ENCODE data around the gene QPCTL. TPM values are rescaled to one million over a fixed set of nuclear protein-coding genes. Genes with fewer than 3 reads are reported as not detected.
A peak's percentile ranks its signal among the peaks of the same experiment; 100 is the strongest.
"Not testable (repeated sequence)": the region's sequence is repeated elsewhere in the genome, so short reads cannot be mapped to it uniquely, and the experiment has no call there.

Gene QPCTL
- total and polyA plus RNA-seq, 2 donors = 2.4 to 7.0 TPM

- no peak overlapping the region for H3K27ac ChIP-seq (ENCODE audit: low read depth)
- WGBS = 93% methylated on average over 1 of the region's 1 CpG
- H3K4me3 ChIP-seq (ENCODE audit: low read depth, low read length) = no peak overlapping the region
- no peaks in the 10 kb centered on the region for H3K36me3 ChIP-seq (ENCODE audit: insufficient read depth)
- H3K4me1 ChIP-seq (ENCODE audit: insufficient read depth) = no peaks in the 10 kb centered on the region
- DNase-seq (ENCODE audit: extremely low spot score) = no peak
These were observed 28.7 kb upstream of the QPCTL start for GRCh38 chr19:45663800-45664199.

GRCh38 chr19:45664575-45664974 is 27.9 kb upstream of the QPCTL start:
- 73% methylated on average over 7 of the region's 7 CpGs for WGBS
- no peak for DNase-seq (ENCODE audit: extremely low spot score)

GRCh38 chr19:45667620-45668341 is 24.7 kb upstream of the QPCTL start, which contains the start of gene GIPR:
Gene GIPR, plus strand, starts transcription at chr19:45668221. Its CDS starts 1,300 bp downstream, at chr19:45669521.
- no peak for DNase-seq (ENCODE audit: extremely low spot score)
- Histone ChIP-seq H3K4me1 (ENCODE audit: insufficient read depth) (no peaks in the 10 kb centered on the region), H3K27ac (ENCODE audit: low read depth) (no peak within 1 kb of the TSS), H3K4me3 (ENCODE audit: low read depth, low read length) (peak within 1 kb of the TSS; percentile 13), H3K36me3 (ENCODE audit: insufficient read depth) (no peaks in the 10 kb centered on the region)
- WGBS = 16% methylated on average over 15 of the region's 15 CpGs

More at GRCh38 chr19:45664575-45664974, 27.9 kb upstream of the QPCTL start:
- Histone ChIP-seq H3K4me3 (ENCODE audit: low read depth, low read length) (no peak overlapping the region), H3K27ac (ENCODE audit: low read depth) (no peak overlapping the region), H3K4me1 (ENCODE audit: insufficient read depth) (no peaks in the 10 kb centered on the region), H3K36me3 (ENCODE audit: insufficient read depth) (no peaks in the 10 kb centered on the region)

- no peaks in the 10 kb centered on the region for H3K36me3 ChIP-seq (ENCODE audit: insufficient read depth)
- H3K27ac ChIP-seq (ENCODE audit: low read depth) = no peak overlapping the region
- no peak for DNase-seq (ENCODE audit: extremely low spot score)
- H3K4me3 ChIP-seq (ENCODE audit: low read depth, low read length) = peak overlapping the region; percentile 13
- no peaks in the 10 kb centered on the region for H3K4me1 ChIP-seq (ENCODE audit: insufficient read depth)
- WGBS = 1% methylated on average over 19 of the region's 19 CpGs
These were observed 24.1 kb upstream of the QPCTL start for GRCh38 chr19:45668342-45668871.

GRCh38 chr19:45670670-45671453 is 21.6 kb upstream of the QPCTL start:
- Histone ChIP-seq H3K36me3 (ENCODE audit: insufficient read depth) (no peaks in the 10 kb centered on the region), H3K4me1 (ENCODE audit: insufficient read depth) (no peaks in the 10 kb centered on the region), H3K4me3 (ENCODE audit: low read depth, low read length) (no peak overlapping the region), H3K27ac (ENCODE audit: low read depth) (no peak overlapping the region)
- 11% methylated on average over 42 of the region's 42 CpGs for WGBS
- no peak for DNase-seq (ENCODE audit: extremely low spot score)

GRCh38 chr19:45674946-45675345 is 17.5 kb upstream of the QPCTL start:
- no peak overlapping the region for H3K4me3 ChIP-seq (ENCODE audit: low read depth, low read length)
- no peaks in the 10 kb centered on the region for H3K36me3 ChIP-seq (ENCODE audit: insufficient read depth)
- H3K27ac ChIP-seq (ENCODE audit: low read depth) = no peak overlapping the region
- WGBS = 54% methylated on average over 7 of the region's 7 CpGs
- DNase-seq (ENCODE audit: extremely low spot score) = no peak
- H3K4me1 ChIP-seq (ENCODE audit: insufficient read depth) = no peaks in the 10 kb centered on the region

- DNase-seq (ENCODE audit: extremely low spot score) = no peak
- H3K27ac ChIP-seq (ENCODE audit: low read depth) = no peak overlapping the region
- H3K4me3 ChIP-seq (ENCODE audit: low read depth, low read length) = peak overlapping the region; percentile 35
- no peaks in the 10 kb centered on the region for H3K4me1 ChIP-seq (ENCODE audit: insufficient read depth)
- no peaks in the 10 kb centered on the region for H3K36me3 ChIP-seq (ENCODE audit: insufficient read depth)
- 5% methylated on average over 28 of the region's 28 CpGs for WGBS
These were observed 15.6 kb upstream of the QPCTL start for GRCh38 chr19:45676851-45677263.

- no peaks in the 10 kb centered on the region for H3K4me1 ChIP-seq (ENCODE audit: insufficient read depth)
- H3K27ac ChIP-seq (ENCODE audit: low read depth) = no peak overlapping the region
- WGBS = 3% methylated on average over 49 of the region's 49 CpGs
- no peaks in the 10 kb centered on the region for H3K36me3 ChIP-seq (ENCODE audit: insufficient read depth)
- peak; percentile 67 for DNase-seq (ENCODE audit: extremely low spot score)
- peak overlapping the region; percentile 35 for H3K4me3 ChIP-seq (ENCODE audit: low read depth, low read length)
These were observed 14.9 kb upstream of the QPCTL start for GRCh38 chr19:45677351-45678230.

- WGBS = 3% methylated on average over 51 of the region's 51 CpGs
- peak overlapping the region; percentile 1 for H3K4me3 ChIP-seq (ENCODE audit: low read depth, low read length)
- H3K36me3 ChIP-seq (ENCODE audit: insufficient read depth) = no peaks in the 10 kb centered on the region
- peak overlapping the region; percentile 62 for H3K27ac ChIP-seq (ENCODE audit: low read depth)
- DNase-seq (ENCODE audit: extremely low spot score) = no peak
- no peaks in the 10 kb centered on the region for H3K4me1 ChIP-seq (ENCODE audit: insufficient read depth)
These were observed 11.0 kb upstream of the QPCTL start for GRCh38 chr19:45681391-45682015.

GRCh38 chr19:45682117-45682516 is 10.3 kb upstream of the QPCTL start:
- 62% methylated on average over 8 of the region's 8 CpGs for WGBS

GRCh38 chr19:45682908-45683307 is 9.6 kb upstream of the QPCTL start:
- WGBS = 69% methylated on average over 5 of the region's 5 CpGs
- no peak overlapping the region for H3K4me3 ChIP-seq (ENCODE audit: low read depth, low read length)
- H3K4me1 ChIP-seq (ENCODE audit: insufficient read depth) = no peaks in the 10 kb centered on the region
- no peak overlapping the region for H3K27ac ChIP-seq (ENCODE audit: low read depth)
- H3K36me3 ChIP-seq (ENCODE audit: insufficient read depth) = no peaks in the 10 kb centered on the region
- DNase-seq (ENCODE audit: extremely low spot score) = no peak

More at GRCh38 chr19:45682117-45682516, 10.3 kb upstream of the QPCTL start:
- Histone ChIP-seq H3K36me3 (ENCODE audit: insufficient read depth) (no peaks in the 10 kb centered on the region), H3K4me1 (ENCODE audit: insufficient read depth) (no peaks in the 10 kb centered on the region), H3K27ac (ENCODE audit: low read depth) (peak overlapping the region; percentile 62), H3K4me3 (ENCODE audit: low read depth, low read length) (no peak overlapping the region)
- no peak for DNase-seq (ENCODE audit: extremely low spot score)

GRCh38 chr19:45685045-45685444 is 7.4 kb upstream of the QPCTL start:
- H3K27ac ChIP-seq (ENCODE audit: low read depth); DNase-seq (ENCODE audit: extremely low spot score); H3K4me1 ChIP-seq (ENCODE audit: insufficient read depth); H3K4me3 ChIP-seq (ENCODE audit: low read depth, low read length); H3K36me3 ChIP-seq (ENCODE audit: insufficient read depth): not testable (repeated sequence)
- 86% methylated on average over 11 of the region's 11 CpGs for WGBS

GRCh38 chr19:45687599-45687998 is 4.9 kb upstream of the QPCTL start:
- no peak for DNase-seq (ENCODE audit: extremely low spot score)
- 91% methylated on average over 9 of the region's 9 CpGs for WGBS
- Histone ChIP-seq H3K4me3 (ENCODE audit: low read depth, low read length) (no peak overlapping the region), H3K4me1 (ENCODE audit: insufficient read depth) (no peaks in the 10 kb centered on the region), H3K36me3 (ENCODE audit: insufficient read depth) (no peaks in the 10 kb centered on the region), H3K27ac (ENCODE audit: low read depth) (no peak overlapping the region)
